SK-N-DZ (cell line): ENCODE results near the gene XYLT1.

ENCODE experiments used
- DNase-seq: peaks from one replicate; pipeline ENCODE4 v3.0.0-alpha.2; 2015; ENCODE audit warnings: low spot score

The XYLT1 gene

GRCh38 chr16:17459903-17460521 lies 10.7 kb downstream of the XYLT1 start:
- no peak for DNase-seq

GRCh38 chr16:17457997-17458396 lies 12.8 kb downstream of the XYLT1 start:
- DNase-seq = no peak

DNA sequence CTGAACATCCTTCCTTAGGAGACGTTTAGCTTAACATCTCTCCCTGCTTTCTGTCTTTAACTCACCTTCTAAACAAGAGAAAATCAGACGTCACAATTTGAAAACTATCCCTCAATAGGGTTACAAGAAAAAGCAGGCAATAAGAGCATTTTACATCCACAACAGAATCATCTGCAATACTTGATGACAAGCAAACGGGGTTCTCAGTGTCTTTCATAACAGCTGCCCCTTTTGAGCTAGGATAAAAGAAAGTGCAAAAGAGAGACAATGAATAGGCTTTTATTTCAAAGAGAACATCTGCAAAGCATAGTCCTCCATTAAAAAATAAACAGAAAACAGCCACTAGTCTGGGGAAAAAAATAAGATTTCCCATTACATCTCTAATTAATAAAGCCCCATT lies 13.2 kb downstream of the XYLT1 start:
- DNase-seq = no peak

GRCh38 chr16:17454162-17454730 lies 16.5 kb downstream of the XYLT1 start:
- DNase-seq = no peak

DNA sequence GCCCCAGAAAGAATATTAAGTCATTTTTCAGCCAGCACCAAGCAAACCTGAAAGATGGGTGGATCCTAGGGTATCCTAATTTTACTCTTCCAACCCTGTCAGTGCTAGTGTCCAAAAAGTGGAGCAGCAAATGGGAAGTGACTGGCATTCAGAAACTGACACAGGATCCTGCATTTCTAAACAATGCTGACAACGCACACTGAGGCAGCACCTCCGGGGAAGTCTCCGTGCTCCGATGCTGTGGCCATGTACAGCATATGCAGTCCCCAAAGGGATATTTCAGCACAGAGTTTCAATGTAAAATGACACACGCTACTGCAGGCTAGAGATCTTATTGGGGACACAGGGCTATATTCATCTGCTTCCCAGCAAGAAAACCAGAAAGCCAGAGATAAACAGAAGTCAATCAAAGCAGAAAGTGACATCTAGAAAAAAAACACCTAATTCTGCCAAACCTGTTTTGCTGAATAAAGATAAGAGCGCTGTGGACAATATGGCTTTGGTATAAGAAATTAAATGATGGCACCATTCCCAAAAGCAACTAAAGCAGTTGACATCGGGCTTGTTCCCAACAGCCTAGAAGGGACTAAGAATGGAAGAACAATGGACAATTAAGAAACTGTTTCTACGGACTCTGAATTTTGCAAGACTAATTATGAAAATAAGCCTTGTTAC lies 17.3 kb downstream of the XYLT1 start:
- no peak for DNase-seq

DNA sequence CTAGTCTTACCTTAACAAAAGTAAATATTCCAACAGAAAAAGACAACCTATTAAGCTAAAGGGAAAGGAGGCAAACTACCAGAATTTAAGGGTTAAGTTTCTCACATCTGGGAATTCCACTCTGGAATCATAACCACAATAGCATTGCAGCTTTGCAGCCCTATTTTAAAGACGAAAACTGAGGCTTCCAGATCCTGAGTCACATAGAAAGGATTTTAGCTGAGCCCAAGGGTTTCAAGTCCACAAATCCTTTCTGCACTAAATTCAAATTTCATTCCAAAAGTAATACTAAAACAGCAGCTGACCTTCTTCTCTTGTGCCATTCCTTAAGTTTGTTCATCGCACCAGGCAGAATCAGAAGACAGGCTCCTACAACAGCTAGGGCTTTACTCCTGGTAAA lies 17.8 kb downstream of the XYLT1 start:
- no peak for DNase-seq

- no peak for DNase-seq
Measured at GRCh38 chr16:17451843-17452242, 18.9 kb downstream of the XYLT1 start.

- DNase-seq = no peak
Measured at GRCh38 chr16:17450291-17450690, 20.5 kb downstream of the XYLT1 start.

GRCh38 chr16:17448640-17449638 lies 21.8 kb downstream of the XYLT1 start:
- no peak for DNase-seq

GRCh38 chr16:17447101-17447569 lies 23.6 kb downstream of the XYLT1 start:
- no peak for DNase-seq

- DNase-seq = no peak
Measured at GRCh38 chr16:17446661-17447060, 24.1 kb downstream of the XYLT1 start.

GRCh38 chr16:17445421-17445820 lies 25.3 kb downstream of the XYLT1 start:
- DNase-seq = no peak

DNA sequence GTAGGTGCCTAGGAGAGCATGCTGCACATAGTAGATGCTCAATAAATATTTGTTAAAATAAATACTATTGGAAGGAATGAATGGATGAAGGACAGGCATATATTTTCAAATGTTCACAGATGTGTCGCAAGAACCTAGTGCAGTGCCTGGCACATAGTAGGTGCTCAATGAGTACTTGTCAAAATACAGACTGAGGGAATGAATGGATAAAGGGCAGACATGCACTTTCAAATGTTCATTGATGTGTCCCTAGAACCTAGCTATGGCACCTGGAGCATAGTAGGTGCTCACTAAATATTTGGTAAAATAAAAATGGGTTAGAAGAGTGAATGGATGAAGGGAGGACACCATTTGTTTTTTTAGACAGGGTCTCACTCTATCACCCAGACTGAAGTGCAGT lies 26.1 kb downstream of the XYLT1 start:
- DNase-seq = no peak

GRCh38 chr16:17440131-17440530 lies 30.6 kb downstream of the XYLT1 start:
- DNase-seq = no peak

DNA sequence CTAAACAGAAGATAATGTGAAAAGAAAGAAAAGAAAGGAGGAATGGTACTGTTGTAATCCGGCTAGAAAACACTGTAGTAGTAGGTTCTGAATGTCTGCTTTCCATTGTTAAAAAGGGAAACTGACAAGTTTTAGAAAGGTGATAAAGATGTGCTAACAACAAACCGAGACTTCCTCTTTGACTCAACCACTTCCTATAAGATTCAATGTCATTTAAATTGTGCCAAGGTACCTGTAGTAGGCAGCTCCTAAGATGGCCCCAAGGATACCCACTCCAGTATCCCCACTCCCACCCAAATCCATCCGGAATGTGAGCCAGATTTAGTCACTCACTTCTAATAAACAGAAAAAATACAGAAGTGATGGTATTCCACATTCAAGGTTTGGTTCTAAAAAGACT lies 31.2 kb downstream of the XYLT1 start:
- DNase-seq = no peak

DNA sequence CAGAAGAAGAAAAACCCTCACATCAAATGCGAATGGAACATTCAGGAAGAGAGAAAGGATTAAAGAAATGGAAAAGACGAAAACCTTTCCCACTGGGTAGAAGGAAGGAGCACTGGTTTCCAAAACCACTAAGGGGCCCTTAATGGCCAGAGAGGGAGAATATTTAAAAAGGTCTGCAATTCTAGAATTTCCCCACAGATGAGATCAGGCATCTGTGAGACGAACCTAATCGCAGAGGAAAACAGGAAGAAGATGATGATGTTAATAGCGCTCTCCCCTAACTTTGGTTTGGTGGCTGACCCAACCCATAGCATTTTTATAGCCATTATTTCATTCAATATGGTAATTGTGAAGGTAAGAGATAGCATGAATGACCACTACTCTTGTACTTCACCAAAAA lies 32.8 kb downstream of the XYLT1 start:
- DNase-seq = no peak

GRCh38 chr16:17437127-17437720 lies 33.5 kb downstream of the XYLT1 start:
- DNase-seq = no peak

DNA sequence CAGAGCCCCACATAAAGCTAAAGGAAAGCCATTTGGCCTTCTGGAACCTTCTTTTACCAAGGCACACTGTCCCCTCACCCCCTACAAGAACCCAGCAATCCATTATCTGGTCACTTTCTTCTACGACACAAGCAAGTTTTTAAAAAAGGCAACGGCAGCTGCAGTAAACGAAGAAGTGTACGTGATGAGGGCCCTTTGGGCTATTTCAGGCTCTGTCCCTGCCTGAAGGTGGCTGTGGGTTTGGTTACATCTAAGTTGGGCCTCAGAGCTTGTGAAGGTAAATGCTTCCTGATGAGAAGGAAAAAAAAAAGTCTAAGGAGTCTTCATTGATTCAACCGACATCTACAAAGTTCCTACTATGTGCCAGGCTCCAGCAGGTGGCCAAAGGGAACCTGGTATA lies 35.4 kb downstream of the XYLT1 start:
- no peak for DNase-seq

DNA sequence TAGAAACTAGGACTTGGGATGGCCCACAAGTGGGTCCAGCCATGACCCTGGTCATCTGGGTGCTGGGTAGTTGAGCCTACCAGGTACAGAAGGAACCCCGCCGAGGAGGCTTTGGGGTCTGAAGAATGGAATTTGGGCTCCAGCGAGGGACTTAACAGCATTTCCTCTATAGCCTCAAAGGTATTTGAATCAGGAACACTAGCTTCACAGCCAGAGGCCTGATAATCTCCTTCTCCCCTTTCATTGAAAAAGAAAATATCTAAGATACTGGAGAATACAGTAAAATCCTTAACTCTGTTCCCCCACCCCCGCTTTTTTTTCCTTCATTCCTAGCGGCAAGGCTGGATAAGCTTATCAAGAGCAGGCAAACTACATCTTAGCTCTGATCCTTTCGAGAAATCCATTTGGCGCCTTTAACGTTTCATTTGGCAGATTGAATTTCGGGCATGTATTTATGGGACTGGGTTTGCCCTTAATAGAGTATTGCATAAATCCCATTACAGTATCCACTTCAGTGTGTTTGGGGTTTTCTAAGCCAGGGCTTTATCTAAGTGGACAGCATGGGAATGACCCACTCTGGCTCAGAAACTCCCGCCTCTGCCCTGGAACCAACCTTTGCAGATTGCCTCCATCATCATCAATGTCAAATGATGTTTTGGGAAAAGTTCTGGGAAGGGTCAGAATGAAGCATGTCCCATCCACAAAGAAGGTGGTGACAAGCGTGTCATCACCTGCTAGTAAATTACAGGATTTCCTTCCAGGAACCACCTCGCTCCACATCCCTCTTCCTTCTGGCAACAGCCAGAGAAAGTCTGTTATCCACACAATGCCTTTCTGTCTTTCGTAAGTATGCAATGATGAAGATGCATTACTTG lies 36.9 kb downstream of the XYLT1 start:
- DNase-seq = no peak

GRCh38 chr16:17432901-17433576 lies 37.7 kb downstream of the XYLT1 start:
- no peak for DNase-seq
